SK-N-MC (cell line): ENCODE data around the gene PLEKHM1.
"Not testable (repeated sequence)": the region's sequence is repeated elsewhere in the genome, so short reads cannot be mapped to it uniquely, and the experiment has no call there.

Experiments used
- DNase-seq: peaks from one replicate; pipeline ENCODE4 v3.0.0-alpha.2; 2011; ENCODE audit warnings: low read depth, low spot score
- H3K27ac ChIP-seq: fragments of 200-600 bp; sonication (generic); 2 replicates; pipeline ENCODE4 v1.5.1; 2016; ENCODE audit warnings: mixed run types
- H3K36me3 ChIP-seq: fragments of 200-600 bp; sonication (generic); 2 replicates; pipeline ENCODE4 v1.6.1; 2017; ENCODE audit warnings: antibody characterized with exemption, low read length, mixed read lengths; ENCODE audit not compliant: insufficient read depth
- H3K4me3 ChIP-seq: fragments of 200-600 bp; sonication (generic); 2 replicates; pipeline ENCODE4 v1.5.1; 2016
- H3K9ac ChIP-seq: fragments of 200-600 bp; sonication (generic); 2 replicates; pipeline ENCODE4 v1.8.0; 2017; ENCODE audit warnings: mixed run types, mixed read lengths; ENCODE audit not compliant: insufficient read length
- H3K9me3 ChIP-seq: fragments of 200-600 bp; sonication (generic); 2 replicates; pipeline ENCODE4 v1.6.1; 2017; ENCODE audit warnings: low read depth, mild to moderate bottlenecking, antibody characterized with exemption, low read length, moderate library complexity, mixed read lengths

The PLEKHM1 gene

DNA sequence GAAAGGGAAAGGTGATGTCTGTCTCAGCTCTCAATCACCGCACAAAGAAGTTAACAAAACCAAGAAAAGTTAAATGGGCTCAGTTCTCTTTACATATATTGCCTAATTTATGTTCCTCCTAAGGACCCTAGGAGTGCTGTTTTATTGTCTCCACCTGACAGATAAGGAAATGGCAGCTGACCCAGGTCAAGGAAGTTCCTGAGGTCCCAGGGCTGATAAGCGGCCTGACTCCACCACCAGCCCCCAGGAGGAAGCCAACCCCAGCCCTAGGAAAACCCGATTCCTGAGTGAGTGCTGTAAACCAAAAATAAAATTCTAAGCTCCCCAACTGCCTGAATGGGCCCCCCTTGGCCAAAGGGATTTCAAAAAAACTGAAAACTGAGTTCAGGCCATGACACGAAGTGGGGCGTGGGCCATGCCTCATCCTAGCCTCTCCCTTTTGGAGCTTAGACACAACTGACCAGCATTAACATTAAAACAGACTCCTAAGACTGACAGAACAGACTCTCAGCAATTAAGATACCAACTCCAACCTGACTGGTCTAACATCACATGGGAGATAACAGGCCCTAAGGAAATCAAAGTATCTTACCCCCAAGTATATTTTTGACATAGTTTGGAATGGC is 6.8 kb downstream of the PLEKHM1 start:
- H3K9me3 ChIP-seq, H3K36me3 ChIP-seq, H3K9ac ChIP-seq, DNase-seq, H3K27ac ChIP-seq, H3K4me3 ChIP-seq: not testable (repeated sequence)

DNA sequence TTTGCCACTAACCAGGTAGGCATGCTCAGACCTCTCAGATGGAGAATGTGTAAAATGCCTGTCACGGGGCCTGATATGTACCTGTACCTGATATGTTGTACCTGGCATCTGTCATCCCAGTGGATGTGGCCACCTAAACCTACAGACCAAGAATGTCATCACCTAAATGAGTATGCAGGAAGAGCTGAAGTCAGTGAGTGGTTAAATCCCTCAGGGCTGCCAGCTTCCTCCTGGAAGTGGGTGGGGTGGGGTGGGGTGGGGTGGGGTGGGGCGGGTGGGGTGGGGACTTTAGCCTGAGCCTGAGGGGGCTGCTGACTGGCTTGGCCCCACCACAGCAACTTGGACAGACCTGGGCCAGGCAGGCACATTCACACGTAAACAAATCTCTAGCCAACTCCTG is 7.3 kb downstream of the PLEKHM1 start:
- not testable (repeated sequence) for H3K4me3 ChIP-seq, DNase-seq, H3K27ac ChIP-seq, H3K9me3 ChIP-seq, H3K9ac ChIP-seq, H3K36me3 ChIP-seq

DNA sequence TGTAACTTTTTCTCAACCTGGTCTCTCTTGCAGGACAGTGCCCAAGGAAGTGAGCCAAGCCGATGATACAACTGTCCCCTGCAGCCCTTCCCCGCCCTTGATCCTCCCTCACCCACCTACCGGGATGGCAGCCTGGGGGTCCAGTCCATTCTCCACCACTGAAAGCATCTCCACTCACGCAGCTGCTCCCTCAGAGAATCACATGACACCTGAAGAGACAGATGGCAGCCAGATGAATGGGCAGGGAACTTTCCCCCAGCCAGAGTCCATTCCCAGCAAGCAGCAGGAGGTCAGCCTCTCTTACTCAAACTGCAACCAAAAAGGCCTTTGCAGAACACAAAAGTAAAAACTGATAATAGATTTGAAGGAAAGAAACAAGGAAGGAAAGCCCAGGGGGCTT is 8.2 kb downstream of the PLEKHM1 start:
- not testable (repeated sequence) for H3K4me3 ChIP-seq, H3K36me3 ChIP-seq, H3K27ac ChIP-seq, H3K9me3 ChIP-seq, H3K9ac ChIP-seq, DNase-seq

DNA sequence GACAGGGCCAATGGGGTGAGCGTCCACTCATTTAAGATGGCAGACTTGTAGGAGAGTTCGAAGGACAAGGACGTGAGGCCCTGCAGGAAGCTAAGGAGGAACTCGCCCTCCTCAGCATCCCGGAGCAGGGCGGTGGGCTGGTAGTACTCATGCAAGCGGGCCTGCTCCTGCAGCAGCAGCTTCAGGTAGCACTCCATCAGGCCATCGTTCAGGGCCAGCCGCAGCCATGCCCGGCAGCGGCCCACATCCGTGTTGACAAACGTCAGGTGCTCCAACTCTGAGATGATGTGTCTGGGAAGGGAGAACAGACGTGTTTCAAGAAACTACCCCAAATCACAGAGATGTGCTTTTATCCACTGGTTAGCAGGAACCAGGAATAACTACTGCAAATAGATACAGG is 15.1 kb downstream of the PLEKHM1 start:
- DNase-seq, H3K36me3 ChIP-seq, H3K27ac ChIP-seq, H3K9me3 ChIP-seq, H3K9ac ChIP-seq, H3K4me3 ChIP-seq: not testable (repeated sequence)

DNA sequence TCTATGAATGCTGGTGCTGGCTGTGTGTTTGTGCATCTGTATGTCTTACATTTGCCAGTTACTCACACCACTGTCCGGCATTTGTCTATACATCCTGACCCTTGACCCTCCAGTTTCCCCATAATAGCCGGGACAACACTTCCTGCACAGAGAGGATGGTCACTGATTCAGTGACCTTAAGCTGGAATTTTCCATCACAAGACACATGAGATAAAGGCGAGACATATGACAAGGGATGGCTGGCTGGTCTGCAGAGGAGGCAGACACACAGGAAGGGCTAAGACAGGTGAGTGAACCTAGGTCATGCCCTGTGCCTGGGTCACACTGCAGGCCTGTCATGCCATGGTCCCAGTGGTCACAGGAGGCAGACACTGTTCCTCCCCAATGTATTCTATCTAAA is 18.3 kb downstream of the PLEKHM1 start:
- H3K4me3 ChIP-seq, H3K27ac ChIP-seq, H3K9ac ChIP-seq: not testable (repeated sequence)

DNA sequence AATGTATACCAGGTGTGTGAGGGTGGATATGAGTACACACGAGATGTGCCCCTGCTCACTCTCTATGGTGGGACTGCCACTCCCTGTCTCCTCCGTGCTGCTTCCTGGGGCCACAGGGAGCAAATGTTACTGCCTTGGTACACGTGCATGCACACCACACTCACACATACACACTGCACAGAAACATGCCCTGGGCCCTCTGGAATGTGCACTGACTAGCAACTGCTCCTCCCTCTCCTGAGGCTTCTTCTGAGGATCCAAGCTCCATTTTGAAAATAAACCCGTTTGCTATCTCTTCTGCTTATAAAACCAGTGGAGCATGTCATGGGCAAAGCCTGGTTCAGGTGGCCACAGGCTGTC is 21.3 kb downstream of the PLEKHM1 start:
- DNase-seq, H3K27ac ChIP-seq, H3K36me3 ChIP-seq, H3K9ac ChIP-seq, H3K4me3 ChIP-seq, H3K9me3 ChIP-seq: not testable (repeated sequence)

More for the DNA sequence above, 18.3 kb downstream of the PLEKHM1 start:
- not testable (repeated sequence) for H3K36me3 ChIP-seq, H3K9me3 ChIP-seq, DNase-seq

DNA sequence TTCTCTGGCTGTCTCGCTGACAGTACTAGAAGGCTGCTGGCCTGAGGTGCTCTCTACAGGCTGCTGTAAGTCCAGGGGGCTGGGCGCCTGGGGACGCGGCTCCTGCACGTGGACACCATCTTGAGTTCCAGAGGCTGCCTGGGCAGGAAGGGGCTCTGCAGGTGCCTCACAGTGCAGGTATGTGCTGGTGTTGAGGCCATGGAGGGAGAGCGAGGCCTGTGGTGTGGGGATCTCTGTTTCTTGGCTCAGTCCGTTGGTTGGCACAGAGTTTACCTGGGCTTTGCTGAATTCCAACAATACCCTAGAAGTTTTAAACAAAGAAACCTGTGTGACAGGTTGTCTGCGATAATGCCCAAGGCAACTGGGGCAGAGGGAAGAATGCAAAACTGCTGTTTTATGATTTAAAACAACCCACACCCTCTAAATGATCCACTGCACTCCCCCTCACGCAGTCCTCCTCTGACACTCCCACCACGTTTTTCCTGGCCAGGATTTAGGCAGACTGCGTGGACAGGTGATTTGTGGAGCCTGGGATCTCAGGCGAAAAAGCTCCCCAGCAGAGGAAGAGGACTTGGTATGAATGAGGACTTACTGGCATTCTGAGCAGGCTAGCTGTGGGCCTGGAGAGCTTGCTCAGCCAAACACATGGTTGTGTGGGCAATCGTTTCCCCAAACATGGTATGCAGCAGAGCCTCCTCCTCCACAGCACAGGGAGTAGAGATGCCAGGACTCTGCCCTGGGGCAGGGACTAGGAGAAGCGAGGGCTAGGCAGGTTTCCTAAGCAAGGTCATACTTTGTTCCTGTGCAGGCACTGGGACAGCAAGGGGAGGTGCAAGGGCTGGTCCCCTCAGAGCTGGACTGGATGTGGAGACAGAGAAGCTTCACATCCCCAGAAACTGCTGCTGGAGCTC is 22.0 kb downstream of the PLEKHM1 start:
- H3K27ac ChIP-seq: not testable (repeated sequence)

DNA sequence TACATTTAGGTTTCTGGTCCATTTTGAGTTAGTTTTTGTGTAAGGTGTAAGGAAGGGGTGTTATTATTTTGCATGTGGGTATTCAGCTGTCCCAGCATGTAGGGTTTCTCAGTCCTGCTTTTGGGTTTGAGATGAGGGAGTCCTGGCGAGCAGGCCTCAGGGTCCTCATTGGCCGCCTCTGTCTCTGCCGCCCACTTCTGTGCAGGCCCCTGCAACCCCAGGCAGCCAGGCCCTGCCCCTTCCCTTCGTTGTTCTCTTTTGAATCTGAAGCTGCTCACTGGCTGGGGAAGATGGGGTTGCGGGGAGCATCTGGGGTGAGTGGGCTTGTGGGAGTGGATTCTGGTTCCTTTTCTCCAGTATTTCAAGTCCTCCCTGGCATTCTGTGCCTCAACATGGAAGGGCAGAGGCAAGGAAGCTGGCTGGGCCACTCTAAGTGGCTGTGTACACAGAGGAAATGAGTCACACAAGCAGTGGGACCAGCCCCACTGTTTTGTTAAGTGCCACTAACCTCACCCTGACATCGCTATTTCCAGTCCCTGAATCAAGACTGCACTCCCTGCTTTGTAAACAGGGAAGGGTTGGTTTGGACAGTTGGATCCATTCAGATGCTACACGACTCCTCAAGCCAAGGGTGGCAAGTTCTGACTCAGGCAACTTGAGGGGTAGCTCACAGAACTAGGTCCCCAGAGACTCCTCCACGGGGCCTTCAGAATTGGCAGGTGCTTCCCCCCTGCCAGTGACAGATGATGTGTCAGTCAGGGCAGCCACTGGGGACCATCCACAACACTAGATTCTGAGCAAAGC is 28.8 kb downstream of the PLEKHM1 start:
- not testable (repeated sequence) for H3K4me3 ChIP-seq, H3K27ac ChIP-seq, H3K36me3 ChIP-seq, H3K9me3 ChIP-seq, DNase-seq, H3K9ac ChIP-seq

More for the DNA sequence above, 22.0 kb downstream of the PLEKHM1 start:
- not testable (repeated sequence) for H3K9ac ChIP-seq, H3K4me3 ChIP-seq, H3K36me3 ChIP-seq, DNase-seq, H3K9me3 ChIP-seq

DNA sequence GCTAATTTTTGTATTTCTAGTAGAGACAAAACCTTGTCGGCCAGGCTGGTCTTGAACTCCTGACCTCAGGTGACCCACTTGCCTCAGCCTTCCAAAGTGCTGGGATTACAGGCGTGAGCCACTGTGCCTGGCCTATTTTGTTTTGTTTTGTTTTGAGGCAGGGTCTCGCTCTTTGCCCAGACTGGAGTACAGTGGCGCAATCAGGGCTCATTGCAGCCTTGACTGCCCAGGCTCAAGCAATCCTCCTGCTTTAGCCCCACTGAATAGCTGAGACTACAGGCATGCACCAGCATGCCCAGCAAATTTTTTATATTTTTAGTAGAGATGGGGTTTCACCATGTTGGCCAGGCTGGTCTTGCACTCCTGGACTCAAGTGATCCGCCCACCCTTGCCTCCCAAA is 30.1 kb downstream of the PLEKHM1 start:
- H3K9me3 ChIP-seq, H3K4me3 ChIP-seq, DNase-seq, H3K9ac ChIP-seq, H3K27ac ChIP-seq, H3K36me3 ChIP-seq: not testable (repeated sequence)

DNA sequence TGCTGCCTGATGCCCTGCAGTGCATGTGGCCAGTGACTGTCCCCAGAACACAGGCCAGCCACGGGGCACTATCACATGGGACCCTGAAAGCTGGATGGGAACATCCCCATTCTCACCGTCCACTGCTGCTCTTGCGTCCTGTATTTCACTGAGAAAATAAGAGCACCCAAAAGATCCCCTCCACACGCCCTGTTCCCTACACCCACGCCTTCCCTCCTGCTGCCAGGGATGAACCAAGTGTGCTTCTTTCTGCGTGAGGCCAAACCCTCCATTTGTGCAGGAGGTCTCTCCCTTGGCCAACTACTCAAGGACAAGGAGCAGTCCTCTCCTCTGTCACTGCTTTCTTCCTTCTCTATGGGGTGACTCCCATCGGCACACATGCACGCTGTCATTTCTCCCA is 36.2 kb downstream of the PLEKHM1 start:
- not testable (repeated sequence) for DNase-seq, H3K9ac ChIP-seq, H3K36me3 ChIP-seq, H3K9me3 ChIP-seq, H3K27ac ChIP-seq, H3K4me3 ChIP-seq

DNA sequence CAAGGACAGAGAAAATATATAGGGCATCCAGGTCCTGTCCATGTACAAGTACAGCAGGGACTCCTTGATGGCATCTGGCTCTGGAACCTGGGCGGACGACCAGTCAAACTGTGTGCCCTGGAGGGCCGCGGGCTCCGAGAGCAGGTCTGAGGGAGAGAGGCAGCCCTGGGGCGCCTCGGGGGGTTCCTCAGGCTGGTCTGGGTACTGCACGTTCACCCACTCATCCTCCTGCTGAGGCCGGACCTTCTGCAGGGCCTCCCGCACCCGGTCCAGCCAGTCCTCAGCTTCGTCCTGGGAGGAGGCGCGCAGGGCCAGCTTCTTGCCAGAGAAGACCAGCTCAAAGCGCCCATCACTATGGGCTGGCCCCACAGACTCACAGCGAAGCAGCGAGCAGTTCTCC is 36.8 kb downstream of the PLEKHM1 start:
- H3K27ac ChIP-seq, DNase-seq, H3K9ac ChIP-seq, H3K9me3 ChIP-seq, H3K4me3 ChIP-seq, H3K36me3 ChIP-seq: not testable (repeated sequence)

DNA sequence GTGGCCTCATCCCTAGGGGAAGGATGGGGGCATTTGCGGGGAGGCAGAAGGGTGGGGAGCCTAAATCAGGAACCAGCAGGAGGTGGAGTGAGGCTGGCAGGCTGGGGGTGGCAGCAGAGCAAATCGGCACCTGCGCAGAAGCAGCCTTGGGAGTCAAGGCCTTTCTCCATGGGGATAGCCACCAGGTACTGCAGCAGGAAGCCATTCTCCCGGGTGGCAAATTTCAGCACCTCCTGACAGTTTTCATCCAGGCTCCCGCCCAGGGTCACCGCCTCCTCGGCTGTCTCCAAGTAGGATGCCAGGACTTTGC is 37.3 kb downstream of the PLEKHM1 start:
- not testable (repeated sequence) for H3K27ac ChIP-seq, H3K9ac ChIP-seq, DNase-seq, H3K4me3 ChIP-seq, H3K9me3 ChIP-seq, H3K36me3 ChIP-seq

DNA sequence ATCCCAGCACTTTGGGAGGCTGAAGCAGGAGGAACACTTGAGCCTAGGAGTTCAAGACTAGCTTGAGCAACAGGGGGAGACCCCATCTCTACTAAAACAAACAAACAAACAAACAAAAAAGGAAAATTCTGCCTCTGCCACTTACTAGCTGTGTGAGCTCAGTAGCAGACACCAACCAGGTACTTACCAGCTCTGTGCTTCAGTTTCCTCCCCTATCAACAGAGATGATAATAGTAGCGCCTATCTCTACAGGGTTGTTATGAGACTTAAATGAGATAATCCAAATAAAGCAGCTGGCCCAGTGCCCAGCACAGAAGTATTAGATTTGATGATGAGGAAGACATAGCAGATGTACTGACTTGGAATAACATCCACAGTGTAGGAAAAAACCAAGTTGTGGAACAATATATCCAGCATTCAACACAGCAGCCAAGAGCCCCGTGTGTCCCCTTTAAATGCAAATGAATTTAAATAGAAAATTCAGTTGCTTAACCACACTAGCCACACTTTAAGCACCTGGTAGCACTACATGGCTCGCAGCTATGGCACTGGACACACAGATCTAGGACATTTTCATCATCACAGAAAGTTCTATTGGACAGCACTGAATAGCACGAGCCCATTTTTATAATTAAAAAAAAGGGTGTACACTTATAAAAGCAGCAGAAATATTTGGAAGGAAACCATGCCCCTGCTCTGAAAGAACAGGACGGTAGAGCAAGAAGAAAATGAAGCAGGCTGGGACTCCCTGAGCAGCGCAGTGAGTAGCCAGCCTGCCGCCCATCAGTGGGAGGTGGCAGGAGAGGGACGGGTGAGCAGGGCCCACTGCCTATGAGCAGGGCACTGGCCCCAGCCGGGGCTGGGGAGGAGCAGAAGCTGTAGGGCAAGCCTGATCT is 37.9 kb downstream of the PLEKHM1 start:
- not testable (repeated sequence) for H3K9ac ChIP-seq, H3K27ac ChIP-seq, H3K4me3 ChIP-seq, H3K9me3 ChIP-seq, DNase-seq, H3K36me3 ChIP-seq

DNA sequence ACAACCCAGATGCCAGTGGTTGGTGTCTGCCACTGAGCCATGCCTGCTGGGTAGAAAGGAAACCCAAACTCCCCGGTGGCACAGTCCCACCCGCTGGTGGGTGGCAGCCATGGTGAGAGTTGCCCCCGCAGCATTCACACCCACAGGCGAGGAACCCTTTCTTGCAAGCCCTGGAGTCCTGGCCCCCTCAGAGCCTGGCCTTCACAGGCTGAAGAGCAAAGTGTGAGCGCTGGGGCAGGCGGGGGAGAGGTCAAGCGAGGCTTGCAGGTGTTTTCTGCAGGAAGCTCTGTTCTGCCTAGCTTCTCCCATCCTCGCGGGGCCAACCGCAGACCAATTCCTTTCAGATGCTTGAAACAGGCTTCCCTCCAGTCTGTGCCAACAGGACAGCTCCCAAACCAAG is 38.9 kb downstream of the PLEKHM1 start:
- not testable (repeated sequence) for H3K9ac ChIP-seq, H3K27ac ChIP-seq, H3K4me3 ChIP-seq, DNase-seq, H3K9me3 ChIP-seq, H3K36me3 ChIP-seq
